ENCODE measurements around the gene MAP4K5. TPM values are rescaled to one million over a fixed set of nuclear protein-coding genes. Genes with fewer than 3 reads are reported as not detected.

The MAP4K5 gene
- total RNA-seq, 1 donor from 2014 or later, result 23.1 TPM

DNA sequence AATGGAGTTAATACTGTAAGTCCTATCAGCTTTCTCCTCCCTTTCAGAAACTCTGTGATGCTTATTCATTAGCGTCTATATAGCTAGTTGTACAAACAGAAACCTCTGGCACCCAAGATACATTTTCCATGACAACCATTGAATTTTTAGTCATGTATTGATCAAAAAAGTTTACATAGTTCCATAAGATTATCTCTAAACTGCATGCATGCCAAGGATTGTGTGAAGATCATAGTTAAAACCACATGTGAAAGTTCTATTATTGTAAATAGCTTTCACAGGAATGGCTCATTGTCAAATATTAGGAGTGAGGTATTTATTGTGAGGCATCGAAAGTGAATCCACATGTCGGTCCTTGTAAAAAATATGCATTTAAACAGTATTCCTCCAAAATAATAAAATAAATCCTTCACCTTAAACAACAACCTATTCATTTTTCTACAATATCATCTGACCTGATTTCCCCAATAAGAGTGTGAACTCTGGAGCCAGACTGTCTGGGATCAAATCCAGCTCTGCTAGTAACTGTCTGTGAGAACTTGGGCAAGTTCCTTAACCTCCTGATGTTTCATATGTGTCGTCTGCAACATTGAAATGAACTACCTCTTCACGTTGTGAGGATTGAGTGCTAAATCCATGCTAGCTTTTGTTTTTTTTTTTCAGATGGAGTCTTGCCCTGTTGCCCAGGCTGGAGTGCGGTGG is 125.1 kb downstream of the MAP4K5 start:
- Mint-ChIP-seq H3K27ac (no peak overlapping the region), H3K27me3 (ENCODE audit: low read depth) (peaks cover 3% of the 10 kb centered on the region), H3K4me3 (ENCODE audit: low read depth) (no peak overlapping the region), H3K36me3 (ENCODE audit: low read depth) (peaks cover under 1% of the 10 kb centered on the region), H3K4me1 (ENCODE audit: low read depth) (peaks cover 2% of the 10 kb centered on the region), H3K9me3 (peaks cover 7% of the 10 kb centered on the region)
- intact Hi-C loops (cut with micrococcal nuclease), result no loop called here
- DNase-seq (ENCODE audit: low spot score), result no peak

GRCh38 chr14:50403419-50403818 is 128.9 kb downstream of the MAP4K5 start:
- intact Hi-C loops (cut with micrococcal nuclease), result no loop called here
- Mint-ChIP-seq H3K4me1 (ENCODE audit: low read depth) (peaks cover 2% of the 10 kb centered on the region), H3K27ac (no peak overlapping the region), H3K9me3 (peaks cover 7% of the 10 kb centered on the region), H3K27me3 (ENCODE audit: low read depth) (peaks cover 4% of the 10 kb centered on the region), H3K36me3 (ENCODE audit: low read depth) (no peaks in the 10 kb centered on the region), H3K4me3 (ENCODE audit: low read depth) (no peak overlapping the region)
- DNase-seq (ENCODE audit: low spot score), result no peak

- peaks cover 4% of the 10 kb centered on the region for H3K27me3 Mint-ChIP-seq (ENCODE audit: low read depth)
- intact Hi-C loops (cut with micrococcal nuclease), result no loop called here
- H3K27ac Mint-ChIP-seq, result no peak overlapping the region
Measured at GRCh38 chr14:50402965-50403364, 129.4 kb downstream of the MAP4K5 start.

DNA sequence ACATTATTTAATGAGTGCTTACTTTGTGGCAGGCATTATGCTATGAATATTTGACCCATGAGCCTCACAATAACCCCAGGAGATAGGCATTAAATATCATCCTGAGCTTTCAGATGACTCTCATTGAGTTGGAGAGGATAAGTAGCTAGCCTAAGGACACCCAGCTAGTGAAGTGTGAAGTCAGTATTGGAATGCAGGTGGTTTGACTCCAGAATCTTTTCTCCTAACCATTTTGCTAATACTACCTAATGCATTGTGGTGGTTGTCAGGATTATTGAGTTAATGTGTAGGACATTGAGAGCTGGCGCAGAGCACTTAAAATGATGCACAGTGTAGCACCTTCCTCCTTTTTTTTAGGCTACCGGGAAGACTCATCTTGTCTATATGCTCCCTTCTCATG is 131.9 kb downstream of the MAP4K5 start:
- Mint-ChIP-seq H3K9me3 (no peaks in the 10 kb centered on the region), H3K36me3 (ENCODE audit: low read depth) (no peaks in the 10 kb centered on the region), H3K4me3 (ENCODE audit: low read depth) (no peak overlapping the region), H3K27me3 (ENCODE audit: low read depth) (peaks cover 17% of the 10 kb centered on the region), H3K4me1 (ENCODE audit: low read depth) (peaks cover 10% of the 10 kb centered on the region), H3K27ac (no peak overlapping the region)
- DNase-seq (ENCODE audit: low spot score), result no peak
- intact Hi-C loops (cut with micrococcal nuclease), result no loop called here

More at GRCh38 chr14:50402965-50403364, 129.4 kb downstream of the MAP4K5 start:
- DNase-seq (ENCODE audit: low spot score), result no peak
- no peak overlapping the region for H3K4me3 Mint-ChIP-seq (ENCODE audit: low read depth)
- no peaks in the 10 kb centered on the region for H3K36me3 Mint-ChIP-seq (ENCODE audit: low read depth)
- H3K9me3 Mint-ChIP-seq, result peaks cover 7% of the 10 kb centered on the region
- peaks cover 2% of the 10 kb centered on the region for H3K4me1 Mint-ChIP-seq (ENCODE audit: low read depth)

- Mint-ChIP-seq H3K36me3 (ENCODE audit: low read depth) (no peaks in the 10 kb centered on the region), H3K4me3 (ENCODE audit: low read depth) (no peak overlapping the region), H3K27ac (no peak overlapping the region), H3K9me3 (no peaks in the 10 kb centered on the region), H3K27me3 (ENCODE audit: low read depth) (peaks cover 21% of the 10 kb centered on the region), H3K4me1 (ENCODE audit: low read depth) (peaks cover 10% of the 10 kb centered on the region)
- DNase-seq (ENCODE audit: low spot score), result no peak
- intact Hi-C loops (cut with micrococcal nuclease), result loop anchor here (5.0 kb wide), 1 partner anchor 57 kb away; no protein-coding TSS in a partner anchor
Measured at GRCh38 chr14:50399251-50400032, 132.9 kb downstream of the MAP4K5 start.

GRCh38 chr14:50398189-50398580 is 134.2 kb downstream of the MAP4K5 start:
- no peak overlapping the region for H3K27ac Mint-ChIP-seq
- intact Hi-C loops (cut with micrococcal nuclease), result loop anchor here (5.0 kb wide), 1 partner anchor 56 kb away; no protein-coding TSS in a partner anchor

GRCh38 chr14:50397390-50398188 is 134.8 kb downstream of the MAP4K5 start:
- H3K9me3 Mint-ChIP-seq, result no peaks in the 10 kb centered on the region
- H3K36me3 Mint-ChIP-seq (ENCODE audit: low read depth), result no peaks in the 10 kb centered on the region
- H3K27ac Mint-ChIP-seq, result no peak overlapping the region
- peaks cover 33% of the 10 kb centered on the region for H3K27me3 Mint-ChIP-seq (ENCODE audit: low read depth)
- intact Hi-C loops (cut with micrococcal nuclease), result loop anchor here (2.0 to 5.0 kb wide), 4 partner anchors 35 to 135 kb away; partner anchors contain the start of gene MAP4K5
- peak overlapping the region; percentile 46 for H3K4me3 Mint-ChIP-seq (ENCODE audit: low read depth)
- no peak for DNase-seq (ENCODE audit: low spot score)
- peaks cover 10% of the 10 kb centered on the region for H3K4me1 Mint-ChIP-seq (ENCODE audit: low read depth)

More at GRCh38 chr14:50398189-50398580, 134.2 kb downstream of the MAP4K5 start:
- no peak for DNase-seq (ENCODE audit: low spot score)
- no peaks in the 10 kb centered on the region for H3K36me3 Mint-ChIP-seq (ENCODE audit: low read depth)
- no peaks in the 10 kb centered on the region for H3K9me3 Mint-ChIP-seq
- H3K27me3 Mint-ChIP-seq (ENCODE audit: low read depth), result peaks cover 28% of the 10 kb centered on the region
- peaks cover 10% of the 10 kb centered on the region for H3K4me1 Mint-ChIP-seq (ENCODE audit: low read depth)
- H3K4me3 Mint-ChIP-seq (ENCODE audit: low read depth), result no peak overlapping the region

- Mint-ChIP-seq H3K27ac (no peak within 1 kb of the TSS), H3K9me3 (no peaks in the 10 kb centered on the region), H3K36me3 (ENCODE audit: low read depth) (no peaks in the 10 kb centered on the region), H3K4me1 (ENCODE audit: low read depth) (peaks cover 10% of the 10 kb centered on the region), H3K27me3 (ENCODE audit: low read depth) (peaks cover 37% of the 10 kb centered on the region), H3K4me3 (ENCODE audit: low read depth) (peak within 1 kb of the TSS; percentile 72)
- intact Hi-C loops (cut with micrococcal nuclease), result loop anchor here (2.0 to 5.0 kb wide), 4 partner anchors 34 to 136 kb away; partner anchors contain the start of gene MAP4K5
- peak; percentile 21 for DNase-seq (ENCODE audit: low spot score)
Measured at GRCh38 chr14:50396631-50397389, 135.6 kb downstream of the MAP4K5 start, which contains the start of gene CDKL1. Gene CDKL1, minus strand, starts transcription at chr14:50396881. Its CDS starts 1,013 bp downstream, at chr14:50395868.

- Mint-ChIP-seq H3K27me3 (ENCODE audit: low read depth) (peaks cover 37% of the 10 kb centered on the region), H3K4me1 (ENCODE audit: low read depth) (peaks cover 10% of the 10 kb centered on the region), H3K4me3 (ENCODE audit: low read depth) (peak overlapping the region; percentile 72), H3K36me3 (ENCODE audit: low read depth) (no peaks in the 10 kb centered on the region), H3K27ac (no peak overlapping the region), H3K9me3 (no peaks in the 10 kb centered on the region)
- intact Hi-C loops (cut with micrococcal nuclease), result loop anchor here (5.0 kb wide), 1 partner anchor 53 kb away; no protein-coding TSS in a partner anchor
- DNase-seq (ENCODE audit: low spot score), result no peak
Measured at GRCh38 chr14:50395448-50395847, 136.9 kb downstream of the MAP4K5 start.

DNA sequence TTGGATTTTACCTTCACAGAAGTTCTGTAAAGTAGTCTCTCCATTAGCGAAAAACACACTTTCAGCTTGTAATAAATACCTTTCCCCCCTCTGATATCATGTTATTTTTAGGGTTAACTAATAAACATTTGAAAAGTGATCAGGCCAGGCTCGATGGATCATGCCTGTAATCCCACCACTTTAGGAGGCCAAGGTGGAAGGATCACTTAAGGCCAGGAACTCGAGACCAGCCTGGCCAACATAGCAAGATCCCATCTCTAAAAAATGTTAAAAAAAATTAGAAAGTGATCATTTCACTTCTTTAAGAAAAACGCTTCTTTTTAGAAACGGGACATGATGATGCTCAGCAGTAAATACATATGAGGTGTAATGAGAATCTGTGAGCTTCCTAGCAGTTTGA is 137.7 kb downstream of the MAP4K5 start:
- Mint-ChIP-seq H3K36me3 (ENCODE audit: low read depth) (no peaks in the 10 kb centered on the region), H3K4me3 (ENCODE audit: low read depth) (no peak overlapping the region), H3K9me3 (no peaks in the 10 kb centered on the region), H3K27me3 (ENCODE audit: low read depth) (peaks cover 37% of the 10 kb centered on the region), H3K4me1 (ENCODE audit: low read depth) (peaks cover 10% of the 10 kb centered on the region), H3K27ac (no peak overlapping the region)
- DNase-seq (ENCODE audit: low spot score), result no peak
- intact Hi-C loops (cut with micrococcal nuclease), result loop anchor here (5.0 kb wide), 1 partner anchor 52 kb away; no protein-coding TSS in a partner anchor

DNA sequence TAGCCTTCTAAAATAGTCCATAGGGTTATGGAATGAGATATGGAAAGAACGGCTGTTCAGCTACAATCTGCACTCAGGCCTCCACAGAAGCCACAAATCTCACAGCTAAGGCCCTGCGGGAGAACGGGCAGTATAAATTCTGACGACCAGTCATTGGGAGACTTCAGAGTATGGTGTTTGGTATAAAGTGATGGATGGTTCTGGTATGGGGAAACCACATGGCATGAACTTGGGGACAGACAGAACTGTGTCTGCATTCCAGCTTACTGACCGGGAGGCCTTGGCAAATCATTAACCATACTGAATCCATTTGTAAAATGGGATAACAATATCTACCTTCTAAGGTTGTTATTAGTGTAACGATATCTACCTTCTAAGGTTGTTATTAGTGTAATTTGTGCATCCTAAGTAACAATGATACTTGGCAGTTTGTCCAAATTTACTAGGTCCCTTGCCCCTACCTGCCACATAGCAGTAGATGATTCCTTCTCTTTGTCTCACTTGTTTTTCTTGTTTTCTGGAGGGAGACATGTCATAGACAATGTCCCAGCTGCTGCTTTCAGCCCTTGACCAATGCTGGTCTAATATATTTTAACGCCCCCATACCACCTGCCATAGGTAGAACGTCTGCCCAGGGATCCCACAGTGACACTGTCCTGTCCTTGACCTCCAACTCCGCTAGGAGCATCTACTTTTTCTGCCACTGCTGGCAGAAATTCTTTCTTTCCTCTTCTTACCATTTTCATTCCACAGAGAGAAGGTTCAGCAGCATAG is 142.5 kb downstream of the MAP4K5 start:
- Mint-ChIP-seq H3K27ac (no peak overlapping the region), H3K4me1 (ENCODE audit: low read depth) (no peaks in the 10 kb centered on the region), H3K4me3 (ENCODE audit: low read depth) (no peak overlapping the region), H3K36me3 (ENCODE audit: low read depth) (no peaks in the 10 kb centered on the region), H3K27me3 (ENCODE audit: low read depth) (peaks cover 24% of the 10 kb centered on the region), H3K9me3 (no peaks in the 10 kb centered on the region)
- no peak for DNase-seq (ENCODE audit: low spot score)
- intact Hi-C loops (cut with micrococcal nuclease), result no loop called here

Data from activated T-helper 2 cell treated with anti-CD3 and anti-CD28 coated beads, Interferon-gamma antibody, Interleukin-2, Interleukin-4, amounts not matched to agents 10 μg/mL and 5 μg/mL and 100 μg/mL, durations not matched to agents 14 hours and 24 hours and 36 hours (primary cell).